Tibial nerve (tissue), 4 donors: ENCODE data around the gene DAG1. TPM values are rescaled to one million over a fixed set of nuclear protein-coding genes. Genes with fewer than 3 reads are reported as not detected.
A peak's percentile ranks its signal among the peaks of the same experiment; 100 is the strongest.

ENCODE experiments used
- DNase-seq, 2 donors: peaks; one replicate each; pipeline ENCODE4 v3.0.0-alpha.2; 2019; ENCODE audit warnings: low spot score in 2 of 2
- H3K27ac ChIP-seq, 4 donors: fragments of 200-600 bp; sonication (generic) in 3 of 4; one replicate each; pipeline ENCODE4 v1.5.1; 2017 to 2019; ENCODE audit warnings: mild to moderate bottlenecking in 1 of 4
- H3K27me3 ChIP-seq, 2 donors: fragments of 200-600 bp; sonication (generic) in 1 of 2; one replicate each; pipeline versions ENCODE4 v1.5.1 to v1.6.0; 2017 to 2019
- H3K36me3 ChIP-seq, 3 donors: fragments of 200-600 bp; sonication (generic); one replicate each; pipeline ENCODE4 v1.5.1; 2018 to 2019
- H3K4me1 ChIP-seq, 4 donors: fragments of 200-600 bp; sonication (generic) in 3 of 4; one replicate each; pipeline ENCODE4 v1.5.1; 2017 to 2019
- H3K4me3 ChIP-seq, 4 donors: fragments of 200-600 bp; sonication (generic) in 3 of 4; one replicate each; pipeline ENCODE4 v1.5.1; 2017 to 2019; ENCODE audit warnings: mild to moderate bottlenecking in 1 of 4, moderate library complexity in 1 of 4
- H3K9me3 ChIP-seq, 4 donors: fragments of 200-600 bp; sonication (generic) in 3 of 4; one replicate each; pipeline ENCODE4 v1.5.1; 2017 to 2019
- CTCF ChIP-seq, 5 experiments: fragments of 200-600 bp in 3 of 5; fragments of 450-650 bp in 2 of 5; sonication (generic) in 3 of 5; IDR thresholded peaks; one replicate each; pipeline ENCODE4 v1.5.1; 2016 to 2019; ENCODE audit warnings: antibody characterized with exemption in 5 of 5, mild to moderate bottlenecking in 3 of 5, moderate library complexity in 2 of 5
- EP300 ChIP-seq, 2 donors: sonication (generic); formaldehyde crosslinking; IDR thresholded peaks; one replicate each; pipeline ENCODE4 v1.6.1; 2017; ENCODE audit warnings: antibody characterized with exemption in 2 of 2, mild to moderate bottlenecking in 1 of 2
- POLR2A ChIP-seq, 2 donors: fragments of 450-650 bp; IDR thresholded peaks; one replicate each; pipeline ENCODE4 v1.6.1; 2017; ENCODE audit warnings: antibody characterized with exemption in 2 of 2, mild to moderate bottlenecking in 2 of 2, moderate library complexity in 2 of 2
- WGBS, 2 donors: methylation state at CpG; one replicate each; pipeline ENCODE4 v1.1.5; 2018; 5-methylcytosine and 5-hydroxymethylcytosine counted together
- total RNA-seq, 4 donors: library from RNA; depleted of rRNA; stranded (reverse); fragments of >200 nt; gene quantifications; one replicate each; pipeline ENCODE4 v1.1.0, GENCODE V29; 2016

Gene DAG1
- total RNA-seq, 4 donors from 2014 or later = 113 to 142 (median 126) TPM

GRCh38 chr3:49461443-49462171 lies 8.5 kb upstream of the DAG1 start:
- Histone ChIP-seq H3K27me3 (no peaks in the 10 kb centered on the region), H3K4me3 (no peak overlapping the region), H3K36me3 (no peaks in the 10 kb centered on the region), H3K27ac (peak overlapping the region; percentile 0 to 94 (median 70)), H3K4me1 (peaks cover 0 to 50% (median 21%) of the 10 kb centered on the region in 4 donors), H3K9me3 (no peaks in the 10 kb centered on the region)
- DNase-seq = no peak
- 19 to 28% methylated on average over 1 of the region's 1 CpG for WGBS, 2 donors
- no peak for TF ChIP-seq POLR2A (IDR thresholded peaks at IDR 0.05)
- TF ChIP-seq EP300 (IDR thresholded peaks at IDR 0.05) = no peak
- no peak for TF ChIP-seq CTCF (IDR thresholded peaks at IDR 0.05)

- no peaks in the 10 kb centered on the region for H3K9me3 ChIP-seq
These were observed 7.8 kb upstream of the DAG1 start for GRCh38 chr3:49462222-49462621.

GRCh38 chr3:49465270-49466034 lies 4.6 kb upstream of the DAG1 start:
- DNase-seq = no peak
- no peaks in the 10 kb centered on the region for H3K27me3 ChIP-seq
- H3K4me1 ChIP-seq = peaks cover 0 to 77% (median 45%) of the 10 kb centered on the region in 4 donors
- 68 to 72% methylated on average over 18 of the region's 18 CpGs for WGBS, 2 donors
- no peak for TF ChIP-seq CTCF (IDR thresholded peaks at IDR 0.05)
- TF ChIP-seq POLR2A (IDR thresholded peaks at IDR 0.05) = no peak
- no peak for TF ChIP-seq EP300 (IDR thresholded peaks at IDR 0.05)
- no peaks in the 10 kb centered on the region for H3K36me3 ChIP-seq
- no peak overlapping the region for H3K4me3 ChIP-seq
- no peaks in the 10 kb centered on the region for H3K9me3 ChIP-seq
- H3K27ac ChIP-seq = peak overlapping the region; percentile 43 to 99 (median 70)

More at GRCh38 chr3:49462222-49462621, 7.8 kb upstream of the DAG1 start:
- H3K27ac ChIP-seq = peak overlapping the region; percentile 0 to 94 (median 70)
- H3K4me3 ChIP-seq = no peak overlapping the region
- H3K36me3 ChIP-seq = no peaks in the 10 kb centered on the region
- DNase-seq = no peak
- TF ChIP-seq CTCF (IDR thresholded peaks at IDR 0.05) (no peak), EP300 (IDR thresholded peaks at IDR 0.05) (no peak), POLR2A (IDR thresholded peaks at IDR 0.05) (no peak)
- H3K27me3 ChIP-seq = no peaks in the 10 kb centered on the region
- WGBS, 2 donors = 21 to 37% methylated on average over 3 of the region's 3 CpGs
- H3K4me1 ChIP-seq = peaks cover 0 to 56% (median 27%) of the 10 kb centered on the region in 4 donors

GRCh38 chr3:49466085-49466484 lies 4.0 kb upstream of the DAG1 start:
- Histone ChIP-seq H3K4me1 (peaks cover 0 to 74% (median 45%) of the 10 kb centered on the region in 4 donors), H3K27me3 (no peaks in the 10 kb centered on the region), H3K4me3 (no peak overlapping the region), H3K27ac (peak overlapping the region; percentile 43 to 99 (median 70)), H3K36me3 (no peaks in the 10 kb centered on the region), H3K9me3 (no peaks in the 10 kb centered on the region)
- DNase-seq = no peak
- WGBS, 2 donors = 50 to 63% methylated on average over 2 of the region's 2 CpGs
- no peak for TF ChIP-seq CTCF (IDR thresholded peaks at IDR 0.05)
